Activated CD4-positive, alpha-beta T cell treated with anti-CD3 and anti-CD28 coated beads, Interleukin-2, amount 10 ng/mL, durations not matched to agents 7 days and 5 days (primary cell): ENCODE measurements around the gene YBX1. TPM values are rescaled to one million over a fixed set of nuclear protein-coding genes. Genes with fewer than 3 reads are reported as not detected.
"Not testable (repeated sequence)": the region's sequence is repeated elsewhere in the genome, so short reads cannot be mapped to it uniquely, and the experiment has no call there.

Experiments used
- CTCF ChIA-PET: fragments of 350-600 bp; sonication (Branson Sonifier 250); formaldehyde crosslinking; loops from one replicate; lab custom pipeline; 2021; ENCODE audit warnings: antibody characterized with exemption; lab: Charles Lee
- POLR2A ChIA-PET: fragments of 350-600 bp; sonication (Branson Sonifier 250); formaldehyde crosslinking; loops from one replicate; lab custom pipeline; 2021; ENCODE audit warnings: antibody characterized with exemption; lab: Charles Lee
- DNase-seq: peaks from one replicate; pipeline ENCODE4 v3.0.0-alpha.2; 2020
- H3K27ac Mint-ChIP-seq: one replicate; pipeline ENCODE4 v1.8.0; 2021; ENCODE audit warnings: mild to moderate bottlenecking, moderate library complexity, mixed read lengths
- H3K27me3 Mint-ChIP-seq: one replicate; pipeline ENCODE4 v1.8.0; 2021; ENCODE audit warnings: mixed read lengths
- H3K36me3 Mint-ChIP-seq: one replicate; pipeline ENCODE4 v1.8.0; 2021; ENCODE audit warnings: low read depth, mixed read lengths
- H3K4me1 Mint-ChIP-seq: one replicate; pipeline ENCODE4 v1.8.0; 2021; ENCODE audit warnings: mixed read lengths
- H3K4me3 Mint-ChIP-seq: one replicate; pipeline ENCODE4 v1.8.0; 2021; ENCODE audit warnings: mild to moderate bottlenecking, moderate library complexity, mixed read lengths
- H3K9me3 Mint-ChIP-seq: one replicate; pipeline ENCODE4 v1.8.0; 2021; ENCODE audit warnings: mixed read lengths
- total RNA-seq, 2 experiments: library from RNA; stranded (reverse); gene quantifications; one replicate each; pipeline ENCODE4 v1.2.3, GENCODE V29; 2021

The YBX1 gene
- total RNA-seq, 2 experiments from 2014 or later: 607 to 643 TPM

DNA sequence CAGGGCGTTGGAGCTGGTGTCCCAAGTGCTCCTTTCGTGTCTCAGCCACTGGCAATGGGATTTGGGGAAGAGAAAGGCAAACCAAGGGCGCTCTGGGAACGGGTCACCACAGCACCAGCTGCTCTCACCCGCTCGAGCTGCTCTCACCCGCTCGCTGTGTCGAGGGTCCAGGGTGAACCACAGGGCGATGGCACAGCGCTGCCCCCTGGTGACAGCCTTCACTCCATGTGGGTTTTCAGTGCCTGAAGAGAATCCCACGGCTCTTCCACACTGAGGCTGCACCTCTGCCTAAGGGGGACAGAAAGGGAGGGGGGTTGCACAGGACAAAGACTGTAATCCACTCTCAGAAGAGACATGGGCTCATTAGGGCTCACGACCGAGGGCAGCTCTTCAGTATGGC is 64.9 kb downstream of the YBX1 start:
- Mint-ChIP-seq H3K4me1 (no peaks in the 10 kb centered on the region), H3K27me3 (no peaks in the 10 kb centered on the region), H3K4me3 (no peak overlapping the region), H3K36me3 (peaks cover 27% of the 10 kb centered on the region), H3K27ac (no peak overlapping the region), H3K9me3 (no peaks in the 10 kb centered on the region)
- DNase-seq: peak; percentile 38
- ChIA-PET CTCF (interaction anchor here (0.6 to 1.6 kb wide), 4 partner anchors 12 to 224 kb away, joined by 3 to 9 read pairs (median 4); no protein-coding TSS in a partner anchor), POLR2A (no interaction called here)

DNA sequence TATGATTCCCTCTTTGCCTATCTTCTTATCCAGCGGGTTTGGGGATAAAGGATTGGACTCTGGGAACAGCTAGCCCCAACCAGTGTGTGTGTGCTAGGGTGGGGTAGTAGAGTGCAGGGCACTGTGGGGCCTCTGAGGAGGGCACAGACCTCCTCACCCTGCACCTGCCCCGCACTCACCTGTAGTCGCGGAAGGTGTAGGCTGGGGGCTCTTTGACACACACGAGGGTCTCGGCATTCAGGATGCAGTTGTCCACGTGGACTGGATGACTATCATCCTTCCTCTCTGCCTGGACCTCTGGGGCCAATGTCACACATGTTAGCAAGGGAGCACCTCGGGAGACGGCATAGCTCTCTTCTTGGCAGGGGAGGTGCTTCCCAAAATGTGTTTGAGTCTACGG is 65.8 kb downstream of the YBX1 start:
- no peak for DNase-seq
- CTCF ChIA-PET: interaction anchor here (0.6 kb wide), 1 partner anchor 389 kb away, joined by 3 read pairs; no protein-coding TSS in a partner anchor
- Mint-ChIP-seq H3K4me1 (no peaks in the 10 kb centered on the region), H3K9me3 (no peaks in the 10 kb centered on the region), H3K4me3 (no peak overlapping the region), H3K27me3 (no peaks in the 10 kb centered on the region), H3K36me3 (peaks cover 35% of the 10 kb centered on the region), H3K27ac (peak overlapping the region; percentile 7)
- POLR2A ChIA-PET: no interaction called here

DNA sequence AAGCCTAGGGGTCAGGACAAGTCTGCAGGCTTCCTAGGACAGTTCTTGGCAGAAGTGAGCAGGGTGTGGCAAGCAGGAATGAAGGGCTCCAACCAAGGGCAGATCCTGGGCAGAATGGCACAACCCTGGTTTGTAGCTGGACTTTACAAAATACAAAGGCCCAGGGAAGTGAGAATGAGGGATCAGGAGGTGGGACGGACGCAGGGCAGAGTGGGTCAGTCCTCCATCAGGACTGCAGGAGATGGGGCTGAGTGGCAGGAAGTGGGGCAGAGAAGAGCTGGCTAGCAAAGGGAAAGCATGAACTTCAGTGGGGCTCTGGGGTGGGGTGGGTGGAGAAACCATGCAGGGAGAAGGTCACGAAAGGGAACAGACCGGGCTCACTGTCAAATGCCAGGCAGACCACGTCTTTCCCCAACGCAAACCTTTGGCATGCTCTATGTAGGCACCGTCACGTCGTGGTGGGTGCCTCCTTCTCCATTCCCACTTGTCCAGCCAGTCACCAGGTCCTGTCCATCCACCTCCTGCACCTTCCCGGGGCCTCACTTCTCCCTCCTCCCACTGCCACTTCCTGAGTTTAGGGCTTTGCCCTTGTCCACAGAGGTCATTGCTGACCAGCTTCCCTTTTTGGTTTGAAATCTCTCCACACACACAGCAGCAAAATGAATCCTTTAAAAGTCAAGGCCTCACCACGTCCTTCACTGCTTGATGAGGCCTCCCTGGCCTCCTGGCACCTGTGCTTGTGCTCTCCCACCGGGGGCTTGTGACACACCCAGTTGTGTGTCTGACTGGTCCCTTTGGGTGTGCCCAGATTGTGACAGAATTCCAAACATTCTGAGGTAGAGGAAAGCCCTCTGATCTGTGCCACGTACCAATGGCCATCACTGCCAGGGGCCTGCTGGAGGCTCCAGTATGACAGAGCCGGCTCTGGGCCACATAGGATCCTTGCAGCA is 66.5 kb downstream of the YBX1 start:
- Mint-ChIP-seq H3K9me3 (no peaks in the 10 kb centered on the region), H3K27me3 (no peaks in the 10 kb centered on the region), H3K4me3 (no peak overlapping the region), H3K36me3 (peaks cover 35% of the 10 kb centered on the region), H3K27ac (no peak overlapping the region), H3K4me1 (no peaks in the 10 kb centered on the region)
- ChIA-PET CTCF (interaction anchor here (0.6 to 1.4 kb wide), 2 partner anchors 18 to 389 kb away, joined by 3 to 8 read pairs; partner anchors contain the start of genes C1orf50 and P3H1), POLR2A (no interaction called here)
- DNase-seq: no peak

- Mint-ChIP-seq H3K36me3 (peaks cover 44% of the 10 kb centered on the region), H3K9me3 (no peaks in the 10 kb centered on the region), H3K4me1 (no peaks in the 10 kb centered on the region), H3K27ac (no peak overlapping the region), H3K4me3 (no peak overlapping the region), H3K27me3 (no peaks in the 10 kb centered on the region)
- DNase-seq: no peak
- ChIA-PET POLR2A (interaction anchor here (0.6 kb wide), 1 partner anchor 17 kb away, joined by 3 read pairs; no protein-coding TSS in a partner anchor), CTCF (interaction anchor here (1.4 kb wide), 1 partner anchor 17 kb away, joined by 8 read pairs; the partner anchor contains the start of genes C1orf50 and P3H1)
Observed at GRCh38 chr1:42750041-42750440, 67.8 kb downstream of the YBX1 start.

- H3K9me3 Mint-ChIP-seq, H3K4me3 Mint-ChIP-seq, H3K27me3 Mint-ChIP-seq, H3K27ac Mint-ChIP-seq, DNase-seq, H3K4me1 Mint-ChIP-seq, POLR2A ChIA-PET: not testable (repeated sequence)
- H3K36me3 Mint-ChIP-seq: peaks cover 45% of the 10 kb centered on the region
- CTCF ChIA-PET: interaction anchor here (1.0 kb wide), 1 partner anchor 14 kb away, joined by 4 read pairs; no protein-coding TSS in a partner anchor
Observed at GRCh38 chr1:42751511-42752070, 69.4 kb downstream of the YBX1 start.

GRCh38 chr1:42752284-42752683 is 70.1 kb downstream of the YBX1 start:
- Mint-ChIP-seq H3K27ac (no peak overlapping the region), H3K27me3 (no peaks in the 10 kb centered on the region), H3K36me3 (peaks cover 50% of the 10 kb centered on the region), H3K9me3 (no peaks in the 10 kb centered on the region), H3K4me3 (no peak overlapping the region), H3K4me1 (peaks cover 2% of the 10 kb centered on the region)
- no peak for DNase-seq
- ChIA-PET POLR2A (no interaction called here), CTCF (interaction anchor here (1.0 kb wide), 1 partner anchor 14 kb away, joined by 4 read pairs; no protein-coding TSS in a partner anchor)

DNA sequence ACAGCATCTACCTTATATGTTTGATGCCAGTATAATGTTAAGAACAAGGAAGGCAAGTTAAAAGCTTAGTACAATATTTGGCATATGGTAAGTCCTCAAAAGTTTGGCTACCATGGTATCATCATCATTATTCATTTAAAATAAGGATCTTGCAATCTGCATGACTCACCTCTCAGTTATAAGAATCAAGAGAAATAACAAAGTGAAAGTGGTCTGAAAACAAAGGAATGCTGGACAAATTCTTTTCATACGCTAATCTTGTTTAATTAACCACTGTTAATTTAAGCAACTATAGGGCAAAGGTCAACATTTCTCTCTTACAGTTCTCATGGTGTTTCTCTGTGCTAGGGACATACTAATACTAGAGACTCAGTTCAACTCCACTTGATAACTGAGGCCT is 70.9 kb downstream of the YBX1 start:
- no peaks in the 10 kb centered on the region for H3K27me3 Mint-ChIP-seq
- peaks cover 48% of the 10 kb centered on the region for H3K36me3 Mint-ChIP-seq
- H3K27ac Mint-ChIP-seq: no peak overlapping the region
- no peak for DNase-seq
- no peaks in the 10 kb centered on the region for H3K9me3 Mint-ChIP-seq
- H3K4me3 Mint-ChIP-seq: no peak overlapping the region
- H3K4me1 Mint-ChIP-seq: peaks cover 2% of the 10 kb centered on the region
- POLR2A ChIA-PET: no interaction called here
- CTCF ChIA-PET: interaction anchor here (0.6 to 2.9 kb wide), 2 partner anchors 14 to 136 kb away, joined by 3 to 11 read pairs; partner anchors contain the start of genes C1orf50 and P3H1

Other genes starting within 250 kb of the YBX1 start
- under 1 TPM; 0.56 to 0.69 TPM for gene ZMYND12, start 226.4 kb upstream of the YBX1 start, total RNA-seq
- 10 to 100 TPM; 38.9 to 46.5 TPM for gene PPCS, start 225.9 kb upstream of the YBX1 start, total RNA-seq
- gene CCDC30, start 219.1 kb upstream of the YBX1 start, total RNA-seq: 1 to 10 TPM; 1.4 to 2.2 TPM
- gene PPIH, start 24.0 kb upstream of the YBX1 start, total RNA-seq: 100 to 1,000 TPM; 109 to 116 TPM
- gene CLDN19, start 57.8 kb downstream of the YBX1 start, total RNA-seq: not detected
- gene P3H1, start 84.6 kb downstream of the YBX1 start, total RNA-seq: 10 to 100 TPM; 39.7 to 41.5 TPM
- gene C1orf50, start 84.8 kb downstream of the YBX1 start, total RNA-seq: 1 to 10 TPM; 7.0 to 9.4 TPM
- under 1 TPM; 0.21 to 0.25 TPM for gene TMEM269, start 102.6 kb downstream of the YBX1 start, total RNA-seq
- gene ERMAP, start 134.7 kb downstream of the YBX1 start, total RNA-seq: 1 to 10 TPM; 7.7 to 7.8 TPM
- 10 to 100 TPM; 19.8 to 20.6 TPM for gene SVBP, start 135.0 kb downstream of the YBX1 start, total RNA-seq
- gene ZNF691, start 164.2 kb downstream of the YBX1 start, total RNA-seq: 10 to 100 TPM; 10.8 to 11.0 TPM